Heart right ventricle (tissue), 16 donors: ENCODE measurements around the gene EFCAB6. TPM values are rescaled to one million over a fixed set of nuclear protein-coding genes. Genes with fewer than 3 reads are reported as not detected.

Experiments
- ATAC-seq, 8 donors: fragments of 200-7000 bp; cut with Tn5 transposase; one replicate each; pipeline ENCODE4 v1.9.1; 2020; ENCODE audit warnings: mild to moderate bottlenecking in 8 of 8, moderate library complexity in 8 of 8, moderate number of reproducible peaks in 1 of 8
- DNase-seq, 2 donors: peaks; one replicate each; pipeline ENCODE4 v3.0.0-alpha.2; 2020
- H3K27ac ChIP-seq, 10 donors: fragments of 200-600 bp; sonication (generic) in 2 of 10; one replicate each; pipeline versions ENCODE4 v1.5.0 to v1.8.0; 2020 to 2022; ENCODE audit warnings: mild to moderate bottlenecking in 3 of 10
- H3K27me3 ChIP-seq, 7 donors: fragments of 200-600 bp; one replicate each; pipeline ENCODE4 v1.8.0; 2021 to 2022; ENCODE audit warnings: mild to moderate bottlenecking in 2 of 7
- H3K36me3 ChIP-seq, 9 donors: fragments of 200-600 bp; sonication (generic) in 1 of 9; one replicate each; pipeline versions ENCODE4 v1.5.0 to v1.8.0; 2020 to 2022; ENCODE audit warnings: mild to moderate bottlenecking in 2 of 9
- H3K4me1 ChIP-seq, 9 donors: fragments of 200-600 bp; sonication (generic) in 1 of 9; one replicate each; pipeline versions ENCODE4 v1.5.0 to v1.8.0; 2020 to 2022; ENCODE audit warnings: mild to moderate bottlenecking in 4 of 9
- H3K4me3 ChIP-seq, 10 donors: fragments of 200-600 bp; sonication (generic) in 2 of 10; one replicate each; pipeline versions ENCODE4 v1.5.0 to v1.8.0; 2020 to 2022; ENCODE audit warnings: mild to moderate bottlenecking in 7 of 10, moderate library complexity in 2 of 10
- H3K9me3 ChIP-seq, 11 donors: fragments of 200-600 bp in 10 of 11; sonication (generic) in 2 of 11; one replicate each; pipeline versions ENCODE4 v1.5.0 to v1.8.0; 2013 to 2022; ENCODE audit warnings: mild to moderate bottlenecking in 2 of 11, control low read depth in 1 of 11, moderate library complexity in 1 of 11
- CTCF ChIP-seq, 9 donors: fragments of 200-600 bp; sonication (generic) in 2 of 9; IDR thresholded peaks; one replicate each; pipeline versions ENCODE4 v1.5.0 to v1.8.0; 2021 to 2022; ENCODE audit warnings: antibody characterized with exemption in 9 of 9, mild to moderate bottlenecking in 5 of 9, moderate library complexity in 1 of 9
- WGBS, 2 donors: extraction: QIAGEN DNeasy Blood & Tissue Kit; methylation state at CpG; one replicate each; pipeline ENCODE4 v1.1.7; 2013; ENCODE audit warnings: inconsistent platforms in 1 of 2; 5-methylcytosine and 5-hydroxymethylcytosine counted together
- intact Hi-C, 10 donors: fragments of 100-400 bp; cut with DNase I; formaldehyde crosslinking; loops; one replicate each; pipeline versions ENCODE4 v1.11.1 to v1.14.2; 2022
- polyA plus RNA-seq, 2 donors: library from polyadenylated mRNA; stranded (reverse); fragments of 200-250 nt; gene quantifications; one replicate each; pipeline ENCODE4 v1.2.3, GENCODE V29; 2013
- total RNA-seq, 10 donors: library from RNA; stranded (reverse); fragmentation: NEBNext Ultra II Directional in 3 of 10; extraction: Animal tissue kit (Norgen Biotek cat#: 25700) in 3 of 10; gene quantifications; one replicate each; pipeline versions ENCODE4 v1.2.1 to v1.2.4, GENCODE V29; 2021 to 2023
- donor health status: Arrhythmogenic right ventricular cardiomyopathy.
- donor health status: ischemic (EF 13 %, LVEDD 7.1; RV severe dilation, severe dysfunction).
- donor health status: healthy with polysubstance abuse.
- donor health status: DM: no; HTN: yes; CAD: no.
- donor health status: DM: no; HTN: no; CAD: no.
- donor health status: ischemic (EF 25% LVEDD 6.9; RV normal size, moderate dysfunction).
- donor health status: ischemic (EF 25% LVEDD 5.7; RV mildly dilated, moderate dysfunction).
- donor health status: healthy.
- donor health status: DM: yes; HTN: yes; CAD: no.
- donor health status: Ischemic cardiomyopathy.
- donor health status: ischemic (EF 35%, LVEDD 5.7; RV mildly dilated, moderate dysfunction).
- donor health status: nonischemic (EF 11% LVEDD 7.7; RV severe dilation, severe dysfunction).
- donor health status: DM: yes; HTN: yes; CAD: no.
- donor health status: PGD.
- donor health status: ischemic (EF 29% LVEDD 5.4; RV normal size, mild dysfunction).
- donor health status: nonischemic (EF 23%, LVEDD 6.1; RV moderate dilation, normal function).

EFCAB6 gene
- total and polyA plus RNA-seq, 12 donors: 0.25 to 4.3 (median 1.8) TPM

DNA sequence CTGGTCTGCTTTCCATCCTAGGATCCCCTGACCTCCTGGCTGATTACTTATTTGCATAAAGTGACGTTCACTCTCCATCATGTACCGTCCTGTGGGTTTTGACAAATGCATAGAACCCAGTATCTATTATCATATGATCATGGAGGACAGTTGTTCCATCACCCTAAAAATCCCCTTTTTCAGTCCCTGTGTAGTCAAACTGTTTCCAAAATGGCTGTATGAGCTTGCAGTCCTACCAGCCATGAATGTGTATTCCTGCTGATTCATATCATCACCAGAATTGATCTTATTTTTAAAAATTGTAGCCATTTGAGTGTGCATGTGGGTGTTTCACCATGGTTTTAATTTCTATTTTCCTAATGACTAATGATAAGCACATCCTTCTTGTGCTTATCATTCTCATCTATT is 291.5 kb downstream of the EFCAB6 start:
- Histone ChIP-seq H3K4me1 (no peaks in the 10 kb centered on the region), H3K27me3 (peaks cover 0 to 18% (median 10%) of the 10 kb centered on the region in 7 donors), H3K36me3 (no peaks in the 10 kb centered on the region), H3K4me3 (no peak overlapping the region), H3K9me3 (no peaks in the 10 kb centered on the region), H3K27ac (no peak overlapping the region)
- intact Hi-C loops: no loop called here
- 55 to 66% methylated on average over 2 of the region's 2 CpGs for WGBS, 2 donors
- no peak for DNase-seq
- no peak for ATAC-seq
- no peak for TF ChIP-seq CTCF (IDR thresholded peaks at IDR 0.05)

- 80 to 86% methylated on average over 14 of the region's 14 CpGs for WGBS, 2 donors
- Histone ChIP-seq H3K27ac (no peak overlapping the region), H3K4me3 (no peak overlapping the region), H3K36me3 (no peaks in the 10 kb centered on the region), H3K27me3 (peaks cover 0 to 24% (median 10%) of the 10 kb centered on the region in 7 donors), H3K9me3 (no peaks in the 10 kb centered on the region), H3K4me1 (no peaks in the 10 kb centered on the region)
- DNase-seq: no peak
- intact Hi-C loops: no loop called here
- no peak for ATAC-seq
- no peak for TF ChIP-seq CTCF (IDR thresholded peaks at IDR 0.05)
These were observed 295.0 kb downstream of the EFCAB6 start for GRCh38 chr22:43516996-43517635.

DNA sequence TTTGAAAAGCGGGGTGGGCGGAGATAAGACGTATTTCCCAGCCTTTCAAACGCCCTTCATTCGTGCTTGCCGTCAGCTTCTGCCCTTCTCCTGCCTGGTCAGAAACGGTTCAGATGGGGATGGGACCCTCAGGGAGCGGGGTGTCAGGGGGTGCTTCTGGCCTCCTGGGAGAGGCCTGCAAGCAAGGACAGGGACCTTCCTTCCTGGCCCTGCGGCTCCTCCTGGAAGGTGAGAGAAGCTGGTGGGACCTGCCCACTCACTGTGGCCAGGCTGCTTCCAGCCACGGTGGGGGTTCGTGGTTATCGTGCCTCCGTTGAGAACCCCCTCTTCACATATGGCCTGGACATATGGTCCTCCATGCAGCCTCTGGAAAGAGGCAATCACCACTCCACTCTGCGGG is 295.7 kb downstream of the EFCAB6 start:
- WGBS, 2 donors: 78 to 79% methylated on average over 14 of the region's 14 CpGs
- Histone ChIP-seq H3K36me3 (no peaks in the 10 kb centered on the region), H3K27ac (no peak overlapping the region), H3K9me3 (no peaks in the 10 kb centered on the region), H3K4me1 (no peaks in the 10 kb centered on the region), H3K4me3 (no peak overlapping the region), H3K27me3 (peaks cover 0 to 27% (median 10%) of the 10 kb centered on the region in 7 donors)
- DNase-seq (no peak), ATAC-seq (no peak)
- intact Hi-C loops: no loop called here
- TF ChIP-seq CTCF (IDR thresholded peaks at IDR 0.05): no peak

GRCh38 chr22:43515902-43516301 is 296.2 kb downstream of the EFCAB6 start:
- DNase-seq (no peak), ATAC-seq (no peak)
- no peaks in the 10 kb centered on the region for H3K4me1 ChIP-seq
- H3K9me3 ChIP-seq: no peaks in the 10 kb centered on the region
- no peak for TF ChIP-seq CTCF (IDR thresholded peaks at IDR 0.05)
- intact Hi-C loops: no loop called here
- WGBS, 2 donors: 59 to 62% methylated on average over 13 of the region's 13 CpGs
- no peak overlapping the region for H3K4me3 ChIP-seq
- no peak overlapping the region for H3K27ac ChIP-seq
- peaks cover 0 to 27% (median 10%) of the 10 kb centered on the region in 7 donors for H3K27me3 ChIP-seq
- no peaks in the 10 kb centered on the region for H3K36me3 ChIP-seq
